Tibial nerve (tissue), 4 donors: ENCODE data around the gene CTXN1.

Experiments used
- CTCF ChIP-seq, 5 experiments: fragments of 200-600 bp in 3 of 5; fragments of 450-650 bp in 2 of 5; sonication (generic) in 3 of 5; IDR thresholded peaks; one replicate each; pipeline ENCODE4 v1.5.1; 2016 to 2019; ENCODE audit warnings: antibody characterized with exemption in 5 of 5, mild to moderate bottlenecking in 3 of 5, moderate library complexity in 2 of 5
- EP300 ChIP-seq, 2 donors: sonication (generic); formaldehyde crosslinking; IDR thresholded peaks; one replicate each; pipeline ENCODE4 v1.6.1; 2017; ENCODE audit warnings: antibody characterized with exemption in 2 of 2, mild to moderate bottlenecking in 1 of 2
- POLR2A ChIP-seq, 2 donors: fragments of 450-650 bp; IDR thresholded peaks; one replicate each; pipeline ENCODE4 v1.6.1; 2017; ENCODE audit warnings: antibody characterized with exemption in 2 of 2, mild to moderate bottlenecking in 2 of 2, moderate library complexity in 2 of 2

- TF ChIP-seq CTCF (IDR thresholded peaks at IDR 0.05) (no peak), POLR2A (IDR thresholded peaks at IDR 0.05) (no peak), EP300 (IDR thresholded peaks at IDR 0.05) (no peak)
Observed at GRCh38 chr19:7895565-7895964, 30.4 kb downstream of the CTXN1 start.
